PFSK-1 (cell line): ENCODE results near the gene PLPPR2.

Experiments
- POLR2AphosphoS5 ChIP-seq: IDR thresholded peaks from 2 replicates; pipeline ENCODE4 v1.6.1; 2012; ENCODE audit warnings: low read depth, mild to moderate bottlenecking, control low read depth, low read length, moderate library complexity
- TAF1 ChIP-seq: IDR thresholded peaks from 2 replicates; pipeline ENCODE4 v1.6.1; 2012; ENCODE audit warnings: low read length, control low read depth, borderline replicate concordance; ENCODE audit not compliant: insufficient read depth
- TF ChIP-seq, protein P1 (sequence below), 2 experiments: IDR thresholded peaks; 2 replicates each; pipeline versions ENCODE4 v1.6.1 to v1.8.0; 2011 to 2012; ENCODE audit warnings: low read depth in 2 of 2, low read length in 2 of 2, control low read depth in 1 of 2, inconsistent platforms in 1 of 2, mild to moderate bottlenecking in 1 of 2, moderate library complexity in 1 of 2; ENCODE audit not compliant: insufficient read depth in 1 of 2

GRCh38 chr19:11400798-11401197 lies 45.6 kb downstream of the PLPPR2 start:
- TF ChIP-seq POLR2AphosphoS5 (no peak), TAF1 (no peak)
- TF ChIP-seq, protein P1, sequence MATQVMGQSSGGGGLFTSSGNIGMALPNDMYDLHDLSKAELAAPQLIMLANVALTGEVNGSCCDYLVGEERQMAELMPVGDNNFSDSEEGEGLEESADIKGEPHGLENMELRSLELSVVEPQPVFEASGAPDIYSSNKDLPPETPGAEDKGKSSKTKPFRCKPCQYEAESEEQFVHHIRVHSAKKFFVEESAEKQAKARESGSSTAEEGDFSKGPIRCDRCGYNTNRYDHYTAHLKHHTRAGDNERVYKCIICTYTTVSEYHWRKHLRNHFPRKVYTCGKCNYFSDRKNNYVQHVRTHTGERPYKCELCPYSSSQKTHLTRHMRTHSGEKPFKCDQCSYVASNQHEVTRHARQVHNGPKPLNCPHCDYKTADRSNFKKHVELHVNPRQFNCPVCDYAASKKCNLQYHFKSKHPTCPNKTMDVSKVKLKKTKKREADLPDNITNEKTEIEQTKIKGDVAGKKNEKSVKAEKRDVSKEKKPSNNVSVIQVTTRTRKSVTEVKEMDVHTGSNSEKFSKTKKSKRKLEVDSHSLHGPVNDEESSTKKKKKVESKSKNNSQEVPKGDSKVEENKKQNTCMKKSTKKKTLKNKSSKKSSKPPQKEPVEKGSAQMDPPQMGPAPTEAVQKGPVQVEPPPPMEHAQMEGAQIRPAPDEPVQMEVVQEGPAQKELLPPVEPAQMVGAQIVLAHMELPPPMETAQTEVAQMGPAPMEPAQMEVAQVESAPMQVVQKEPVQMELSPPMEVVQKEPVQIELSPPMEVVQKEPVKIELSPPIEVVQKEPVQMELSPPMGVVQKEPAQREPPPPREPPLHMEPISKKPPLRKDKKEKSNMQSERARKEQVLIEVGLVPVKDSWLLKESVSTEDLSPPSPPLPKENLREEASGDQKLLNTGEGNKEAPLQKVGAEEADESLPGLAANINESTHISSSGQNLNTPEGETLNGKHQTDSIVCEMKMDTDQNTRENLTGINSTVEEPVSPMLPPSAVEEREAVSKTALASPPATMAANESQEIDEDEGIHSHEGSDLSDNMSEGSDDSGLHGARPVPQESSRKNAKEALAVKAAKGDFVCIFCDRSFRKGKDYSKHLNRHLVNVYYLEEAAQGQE (IDR thresholded peaks at IDR 0.05; ENCODE audit: insufficient read depth in 1 of 2, low read depth in 2 of 2, low read length in 2 of 2) = no peak
